GM15510 (cell line): ENCODE results near the gene IL1B.

Experiments used
- POLR2A ChIP-seq: IDR thresholded peaks from 3 replicates; pipeline ENCODE4 v1.6.1; 2011; ENCODE audit warnings: borderline replicate concordance; ENCODE audit not compliant: insufficient read length; ENCODE audit errors: extremely low read depth

The IL1B gene

DNA sequence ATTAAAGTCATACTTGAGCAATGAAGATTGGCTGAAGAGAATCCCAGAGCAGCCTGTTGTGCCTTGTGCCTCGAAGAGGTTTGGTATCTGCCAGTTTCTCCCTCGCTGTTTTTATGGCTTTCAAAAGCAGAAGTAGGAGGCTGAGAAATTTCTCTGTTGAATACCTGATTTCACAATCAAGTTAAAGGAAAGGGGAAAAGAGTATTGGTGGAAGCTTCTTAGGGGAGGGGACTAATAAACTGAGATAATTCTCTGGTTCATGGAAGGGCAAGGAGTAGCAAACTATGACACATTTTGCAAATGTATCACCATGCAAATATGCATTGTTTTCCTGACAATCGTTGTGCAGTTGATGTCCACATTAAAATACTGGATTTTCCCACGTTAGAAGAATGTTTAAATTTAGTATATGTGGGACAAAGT lies at the start of gene IL1B:
Gene IL1B, minus strand, starts transcription at position 85 of the 423 bp plus-strand sequence. CDS start 550 bp downstream, outside the sequence.
- TF ChIP-seq POLR2A: no peak

DNA sequence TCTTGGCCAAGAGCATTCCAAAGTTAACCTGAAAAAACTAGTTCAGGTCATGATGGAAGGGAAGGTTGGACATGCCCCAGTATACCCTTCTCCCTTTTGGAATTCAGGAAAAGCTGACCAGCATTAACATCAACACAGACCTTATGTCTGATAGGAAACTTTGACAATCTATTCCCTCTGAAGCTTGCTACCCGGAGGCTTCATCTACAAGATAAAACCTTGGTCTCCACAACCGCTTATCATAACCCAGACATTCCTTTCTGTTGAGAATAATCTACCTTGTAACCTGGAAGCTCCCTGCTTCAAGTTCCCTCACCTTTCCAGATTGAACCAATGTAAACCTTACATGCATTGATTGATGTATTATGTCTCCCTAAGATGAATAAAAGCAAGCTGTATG lies 49.7 kb upstream of the IL1B start:
- TF ChIP-seq POLR2A: no peak

DNA sequence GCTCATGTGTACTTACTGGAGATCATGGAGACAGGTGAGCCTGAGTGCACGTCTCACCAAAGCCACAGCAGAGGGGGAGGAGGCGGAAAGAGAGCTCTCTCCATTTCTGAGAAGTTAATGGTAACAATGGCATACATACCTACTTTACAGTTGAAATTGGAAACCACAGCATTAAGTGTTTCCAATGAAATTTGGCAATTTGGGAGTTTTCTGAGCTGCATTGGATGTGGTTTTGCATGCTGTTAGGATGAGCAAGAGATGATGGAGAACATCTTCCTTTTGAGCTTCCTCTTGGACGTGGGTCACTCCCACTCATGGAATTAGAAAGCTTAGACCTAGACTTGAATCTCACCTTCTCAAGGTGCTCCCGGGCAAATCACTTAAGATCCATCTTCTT lies 48.9 kb upstream of the IL1B start:
- TF ChIP-seq POLR2A: no peak

DNA sequence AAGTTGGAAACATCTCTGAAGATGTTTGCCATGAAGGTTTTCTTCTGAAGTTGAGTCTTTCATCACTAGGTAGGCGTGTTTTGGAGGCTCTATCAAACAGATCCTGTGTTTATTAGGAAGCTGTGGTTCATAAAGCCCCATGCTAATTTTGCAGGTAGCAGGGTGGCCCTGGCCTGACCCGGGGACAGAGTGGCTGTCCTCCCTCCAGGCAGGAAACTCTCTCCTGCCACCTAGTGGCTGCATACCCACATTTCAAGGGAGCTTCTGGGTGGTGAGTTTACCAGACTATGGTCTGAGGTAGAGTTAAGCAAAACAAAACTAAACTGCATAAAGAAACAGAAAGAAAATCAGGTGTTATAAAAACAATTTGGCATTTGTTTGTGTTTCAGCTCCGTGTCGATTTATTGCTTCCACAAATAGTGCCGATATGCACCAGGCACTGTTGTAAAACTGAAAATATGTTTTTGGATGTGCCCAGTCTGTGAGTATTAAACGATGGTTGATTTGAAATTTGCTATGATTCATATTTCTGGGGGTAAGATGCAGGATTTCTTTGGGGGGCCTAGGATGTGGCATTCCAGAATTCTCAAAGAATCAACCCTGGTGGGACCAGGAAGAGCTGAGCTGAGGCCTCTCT lies 48.4 kb upstream of the IL1B start:
- no peak for TF ChIP-seq POLR2A

DNA sequence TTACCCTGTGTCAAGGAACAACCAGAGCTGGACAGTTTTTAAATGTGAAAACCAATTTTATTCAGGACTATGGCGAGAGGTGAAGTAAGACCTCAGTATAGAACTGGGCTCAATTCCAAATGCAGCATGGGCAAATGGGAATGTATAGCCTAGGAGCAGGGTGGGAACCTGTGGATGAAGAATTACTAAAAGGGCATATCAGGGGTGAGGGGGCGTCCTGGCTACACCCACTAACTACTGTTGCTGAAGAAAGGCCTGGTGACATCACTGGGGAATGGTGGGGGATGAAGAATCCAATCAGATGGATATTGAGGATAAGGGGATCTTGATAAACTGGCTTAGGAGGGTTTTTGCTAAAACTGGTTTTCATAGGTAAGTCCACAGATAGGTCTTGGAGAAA lies 47.1 kb upstream of the IL1B start:
- no peak for TF ChIP-seq POLR2A

DNA sequence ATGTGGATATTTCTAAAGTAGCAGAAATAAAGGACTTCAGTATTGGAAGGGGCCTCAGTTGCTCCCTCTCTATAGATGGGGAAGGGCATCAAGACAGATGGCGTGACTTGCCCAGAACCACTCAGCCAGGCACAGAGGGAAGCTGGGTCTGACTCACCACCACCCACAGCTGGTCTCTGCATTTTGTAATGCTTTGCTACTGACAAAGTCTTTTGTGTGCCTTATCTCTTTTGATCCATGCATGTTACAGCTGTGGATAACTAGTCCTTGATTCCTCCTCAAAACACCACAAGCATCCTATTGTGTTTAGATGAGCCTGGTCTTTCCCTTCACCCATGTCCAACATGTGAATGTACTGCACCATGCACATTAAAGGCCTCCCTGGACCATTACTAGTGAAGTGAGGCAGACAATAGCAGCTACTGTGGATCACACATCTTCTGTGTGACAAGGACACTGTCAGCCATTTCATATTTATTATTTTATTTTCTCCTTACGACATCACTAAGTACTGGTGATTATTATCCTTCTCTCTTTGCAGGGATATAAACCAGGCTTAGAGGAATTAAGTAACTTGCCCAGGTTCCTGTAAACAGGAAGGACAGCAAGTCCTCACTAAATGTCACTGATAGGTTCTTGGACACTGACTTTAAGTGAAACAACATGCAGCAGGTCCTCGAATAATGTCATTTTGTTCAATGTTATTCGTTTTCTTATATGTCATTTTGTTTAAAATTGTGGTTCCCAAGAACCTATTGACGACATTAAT lies 44.8 kb upstream of the IL1B start:
- no peak for TF ChIP-seq POLR2A

DNA sequence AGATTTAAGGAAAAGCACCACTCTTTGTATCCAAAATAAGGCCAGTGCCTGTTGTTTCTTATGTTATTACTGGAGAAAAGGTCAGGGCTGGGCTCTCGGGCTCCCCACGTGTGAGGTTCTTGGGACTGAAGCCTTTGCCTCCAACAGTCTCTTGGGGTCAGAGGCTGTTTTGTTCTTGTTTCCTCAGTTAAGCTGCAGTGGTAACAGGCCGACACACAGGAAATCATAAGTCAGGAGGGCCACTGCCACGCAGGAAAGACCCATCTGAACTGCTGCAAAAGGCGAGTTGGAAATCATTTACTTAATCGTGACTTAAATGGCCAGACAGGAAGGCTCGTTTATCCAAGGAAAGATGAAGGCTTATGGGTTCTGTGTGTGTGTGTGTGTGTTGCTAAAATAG lies 44.1 kb upstream of the IL1B start:
- no peak for TF ChIP-seq POLR2A

DNA sequence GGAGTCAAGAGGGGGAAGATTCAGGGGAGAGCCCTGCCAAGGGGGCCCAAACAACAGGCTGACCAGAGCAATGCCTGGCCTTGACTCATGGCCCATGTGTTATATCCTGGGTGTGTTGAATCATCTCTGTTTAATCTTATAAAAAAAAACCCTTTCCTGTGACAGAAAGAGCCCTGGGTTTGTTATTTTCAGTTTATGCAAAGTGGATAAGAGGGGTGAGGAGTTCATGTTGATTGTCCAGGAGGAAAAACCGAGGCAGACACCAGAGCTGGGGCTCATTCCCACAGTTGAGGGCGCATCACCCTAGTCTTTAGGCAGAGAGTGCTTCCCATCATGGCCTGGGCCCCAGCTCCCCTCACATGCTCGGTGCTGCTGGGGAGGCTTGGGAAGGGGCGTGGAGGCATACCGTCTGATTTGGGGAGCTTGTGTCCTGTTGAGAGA lies 43.5 kb upstream of the IL1B start:
- no peak for TF ChIP-seq POLR2A

DNA sequence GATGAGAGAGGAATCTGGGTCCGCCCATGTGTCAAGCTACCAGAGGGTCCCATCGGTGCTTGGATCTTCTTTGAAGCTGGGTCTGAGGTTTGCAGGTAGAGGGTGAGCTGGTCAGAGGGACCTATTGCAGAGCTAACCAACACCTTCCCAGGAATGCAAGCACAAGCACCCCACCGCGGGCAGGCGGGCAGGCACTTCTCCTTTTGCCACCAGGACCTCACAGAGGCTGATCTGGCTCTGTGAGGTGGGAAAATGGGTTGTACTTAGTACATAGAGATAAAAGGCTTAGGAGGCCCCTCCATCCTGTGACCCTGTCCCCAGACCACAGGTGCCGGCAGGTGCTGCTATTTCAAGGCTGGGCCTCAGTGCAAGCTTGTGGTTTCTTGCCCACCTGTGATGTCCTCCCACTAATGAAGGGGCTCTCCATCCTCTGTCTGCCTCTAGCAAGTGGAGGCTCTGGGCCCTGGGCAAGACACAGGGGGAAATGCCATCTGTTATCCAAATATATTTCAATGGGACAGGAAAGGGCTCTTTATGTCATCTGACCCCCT lies 43.0 kb upstream of the IL1B start:
- TF ChIP-seq POLR2A: no peak

DNA sequence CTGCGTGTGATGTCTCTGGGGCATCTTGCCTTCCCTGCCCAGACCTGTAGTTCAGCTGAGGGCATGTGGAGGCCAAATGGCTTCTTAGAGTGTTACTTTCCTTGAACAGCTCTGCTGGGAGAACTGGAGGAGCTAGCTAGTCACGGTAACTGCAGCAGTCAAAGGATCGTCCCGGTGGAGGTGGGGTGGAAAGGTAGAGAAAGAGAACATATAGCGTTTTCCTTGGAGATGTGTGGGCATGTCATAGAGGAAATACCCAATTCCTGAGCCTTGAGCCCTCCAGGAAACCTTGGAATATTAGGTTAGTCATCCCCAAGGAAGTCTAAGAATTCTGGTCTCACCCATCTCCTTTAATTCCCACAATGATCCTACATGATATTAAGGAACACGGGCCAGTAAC lies 40.8 kb upstream of the IL1B start:
- TF ChIP-seq POLR2A: no peak

DNA sequence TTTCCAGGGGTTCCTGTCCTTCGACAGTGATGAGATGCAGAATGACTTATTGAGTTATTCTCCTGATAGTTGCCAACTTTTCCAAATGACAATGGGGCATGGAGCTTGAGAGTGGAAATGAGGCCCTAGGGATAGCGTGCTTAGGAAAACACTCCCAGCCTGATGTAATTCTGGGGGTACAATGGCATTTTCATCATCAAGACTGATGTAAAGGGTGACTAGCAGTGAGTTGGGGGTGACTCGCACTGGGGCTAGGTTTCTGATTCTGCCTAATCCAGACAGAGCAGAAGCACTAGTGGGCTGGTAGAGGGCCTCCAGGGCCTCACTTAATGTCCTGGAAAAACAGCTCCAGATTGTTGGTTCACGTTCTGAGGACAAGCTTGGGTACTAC lies 40.4 kb upstream of the IL1B start:
- no peak for TF ChIP-seq POLR2A

DNA sequence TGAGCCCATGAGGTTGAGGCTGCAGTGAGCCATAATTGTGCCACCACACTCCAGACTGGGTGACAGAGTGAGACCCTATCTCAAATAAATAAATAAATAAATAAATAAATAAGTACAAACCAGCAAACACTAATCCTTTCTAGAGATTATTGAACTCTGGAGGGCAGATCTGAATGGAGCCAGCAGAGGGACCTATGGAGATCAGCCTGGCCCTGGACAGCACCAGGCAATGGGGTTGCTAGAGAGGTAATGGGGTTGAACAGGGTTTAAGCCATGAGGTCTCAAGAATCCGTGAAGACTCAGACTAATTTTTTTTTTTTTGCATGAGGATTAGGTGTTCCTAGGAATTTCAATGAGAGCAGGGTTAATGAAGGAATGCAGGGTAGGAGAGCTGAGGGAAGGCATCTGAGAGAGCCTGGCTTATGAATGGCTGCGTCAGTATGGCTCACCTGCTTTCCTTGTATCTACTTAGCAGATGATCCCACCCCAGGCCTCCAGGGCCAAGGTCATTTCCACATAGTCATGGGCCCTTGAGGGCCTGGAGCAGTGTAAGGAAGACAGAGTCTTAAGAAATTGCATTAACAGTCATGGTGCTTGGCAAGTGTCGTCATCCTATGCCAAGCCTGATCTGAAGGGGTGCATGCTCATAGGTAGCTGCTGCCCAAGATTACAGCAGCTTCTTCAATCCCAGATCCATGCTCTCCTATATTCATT lies 39.8 kb upstream of the IL1B start:
- no peak for TF ChIP-seq POLR2A

DNA sequence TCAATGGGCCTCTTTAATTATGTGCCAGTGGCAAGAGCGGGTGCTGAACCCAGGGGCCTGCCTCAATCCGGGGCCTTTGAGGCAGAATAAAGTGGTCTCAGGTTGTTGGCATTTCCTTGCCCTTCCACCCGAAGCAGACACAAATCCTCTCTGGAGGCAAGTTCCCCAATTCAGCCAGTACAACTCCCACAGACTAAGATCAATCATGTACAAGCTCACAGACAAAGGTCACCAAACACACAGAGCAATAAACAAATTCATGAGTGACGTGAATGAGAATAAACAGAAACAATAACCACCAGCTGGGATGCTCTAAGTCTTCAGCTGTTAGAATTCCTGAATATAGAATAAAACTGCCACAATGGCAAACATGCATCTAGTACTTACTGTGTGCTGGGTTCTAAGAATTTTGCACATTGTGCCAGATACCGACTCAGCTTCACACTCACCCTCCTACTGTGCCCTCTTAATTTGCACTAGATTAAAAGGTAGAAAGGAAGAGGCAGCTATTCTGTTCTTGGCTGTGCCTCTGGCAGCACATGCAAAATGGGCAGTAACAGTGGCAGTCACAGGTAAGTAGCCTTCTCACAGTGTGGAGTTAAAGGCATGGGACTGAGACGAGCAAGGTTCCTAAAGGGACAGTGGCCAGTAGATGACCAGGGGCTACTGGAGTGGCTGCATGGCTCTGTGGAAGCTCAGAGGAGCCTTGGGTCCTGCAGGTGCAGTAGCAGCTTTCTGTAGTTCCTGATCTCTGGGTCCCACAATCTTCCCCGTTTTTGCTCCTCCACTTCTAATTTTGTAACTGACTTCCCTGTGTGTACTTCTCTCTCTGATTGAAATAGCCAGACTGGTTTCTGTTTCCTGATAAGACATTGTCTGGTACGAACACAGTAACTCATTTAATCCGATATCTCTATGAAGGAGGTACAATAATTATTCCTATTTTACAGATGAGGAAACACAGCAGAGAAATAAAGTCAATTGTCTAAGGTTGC lies 34.6 kb upstream of the IL1B start:
- TF ChIP-seq POLR2A: no peak

DNA sequence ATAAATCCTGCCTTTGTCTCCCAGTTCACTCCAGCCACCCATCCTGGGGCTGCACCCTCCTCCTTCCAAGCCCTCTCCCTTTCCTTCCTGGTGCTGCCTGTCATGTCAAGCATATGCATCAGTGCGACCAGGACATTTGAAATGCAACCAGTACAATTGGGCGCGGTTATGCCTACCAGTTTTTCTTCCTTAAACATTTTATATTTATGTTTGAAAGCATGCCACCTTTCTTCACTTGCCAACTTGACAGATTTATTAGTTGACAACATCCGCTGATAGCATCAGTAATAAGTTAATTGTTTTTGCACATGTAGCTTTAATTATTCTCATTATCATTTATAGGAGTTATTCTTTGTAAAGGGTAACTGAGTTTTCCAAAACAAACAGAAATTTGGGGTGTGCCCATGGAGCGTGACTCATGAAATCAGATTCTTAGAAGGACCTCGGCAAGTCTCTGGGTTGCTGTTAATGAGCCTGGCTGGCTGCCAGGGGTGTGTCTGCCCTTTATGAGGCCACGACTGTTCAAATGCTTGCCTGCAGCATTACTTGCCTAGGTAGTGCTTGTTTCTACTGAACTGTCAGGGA lies 32.8 kb upstream of the IL1B start:
- TF ChIP-seq POLR2A: no peak
